Tongue (tissue), 2 donors: ENCODE data around the gene SRBD1. TPM values are rescaled to one million over a fixed set of nuclear protein-coding genes. Genes with fewer than 3 reads are reported as not detected.
A peak's percentile ranks its signal among the peaks of the same experiment; 100 is the strongest.

Experiments used
- DNase-seq: peaks from one replicate; pipeline ENCODE4 v3.0.0-alpha.2; 2015
- total RNA-seq: library from RNA; depleted of rRNA; stranded (reverse); fragments of >200 nt; gene quantifications from one replicate; pipeline ENCODE4 v1.2.3, GENCODE V29; 2014

Gene SRBD1
- total RNA-seq, 1 donor from 2014 or later: 25.1 TPM

GRCh38 chr2:45469314-45470099, 141.6 kb downstream of the SRBD1 start:
- peak; percentile 37 for DNase-seq

- DNase-seq: no peak
These were observed 142.8 kb downstream of the SRBD1 start for GRCh38 chr2:45468279-45468678.

- DNase-seq: peak; percentile 55
These were observed 145.0 kb downstream of the SRBD1 start for GRCh38 chr2:45466053-45466452.

GRCh38 chr2:45460825-45461224, 150.2 kb downstream of the SRBD1 start:
- DNase-seq: no peak

GRCh38 chr2:45459860-45460259, 151.2 kb downstream of the SRBD1 start:
- no peak for DNase-seq

- DNase-seq: peak; percentile 60
These were observed 152.0 kb downstream of the SRBD1 start for GRCh38 chr2:45458909-45459563.

- no peak for DNase-seq
These were observed 153.7 kb downstream of the SRBD1 start for GRCh38 chr2:45457211-45457945.

GRCh38 chr2:45452866-45453265, 158.2 kb downstream of the SRBD1 start:
- peak; percentile 57 for DNase-seq

GRCh38 chr2:45450634-45451033, 160.4 kb downstream of the SRBD1 start:
- peak; percentile 32 for DNase-seq

GRCh38 chr2:45448217-45448616, 162.8 kb downstream of the SRBD1 start:
- no peak for DNase-seq

GRCh38 chr2:45446016-45446415, 165.1 kb downstream of the SRBD1 start:
- no peak for DNase-seq

GRCh38 chr2:45445037-45445436, 166.0 kb downstream of the SRBD1 start:
- no peak for DNase-seq

- DNase-seq: no peak
These were observed 168.1 kb downstream of the SRBD1 start for GRCh38 chr2:45443012-45443411.

- no peak for DNase-seq
These were observed 169.0 kb downstream of the SRBD1 start for GRCh38 chr2:45442026-45442425.

- DNase-seq: no peak
These were observed 169.5 kb downstream of the SRBD1 start for GRCh38 chr2:45441571-45441970.

GRCh38 chr2:45439788-45440773, 171.0 kb downstream of the SRBD1 start:
- no peak for DNase-seq

GRCh38 chr2:45438872-45439665, 172.0 kb downstream of the SRBD1 start:
- DNase-seq: no peak

- no peak for DNase-seq
These were observed 174.6 kb downstream of the SRBD1 start for GRCh38 chr2:45436456-45436855.

GRCh38 chr2:45435316-45435715, 175.8 kb downstream of the SRBD1 start:
- peak; percentile 77 for DNase-seq

- no peak for DNase-seq
These were observed 177.7 kb downstream of the SRBD1 start for GRCh38 chr2:45433363-45433762.

- DNase-seq: no peak
These were observed 178.7 kb downstream of the SRBD1 start for GRCh38 chr2:45432406-45432805.
